GM12891 (cell line): Measurements from ENCODE around the gene SERINC3.

ENCODE experiments used
- POLR2A ChIP-seq: IDR thresholded peaks from 2 replicates; pipeline ENCODE4 v1.6.1; 2011; ENCODE audit warnings: low read depth, low read length, control low read depth
- POLR2AphosphoS5 ChIP-seq: IDR thresholded peaks from 2 replicates; pipeline ENCODE4 v1.6.1; 2011; ENCODE audit warnings: low read depth, low read length, control low read depth

GRCh38 chr20:44547419-44547818 is 25.5 kb upstream of the SERINC3 start:
- TF ChIP-seq POLR2AphosphoS5 (no peak), POLR2A (no peak)
